HEK293 (cell line): ENCODE measurements around the gene TPD52L2.

Experiments
- MZF1 ChIP-seq: fragments of 450-650 bp; formaldehyde crosslinking; IDR thresholded peaks from 2 replicates; pipeline ENCODE4 v1.5.1; 2017; ENCODE audit warnings: missing biosample characterization, missing genetic modification characterization, borderline replicate concordance
- YY2 ChIP-seq: fragments of 450-650 bp; formaldehyde crosslinking; IDR thresholded peaks from 2 replicates; pipeline ENCODE4 v1.5.1; 2016; ENCODE audit warnings: missing biosample characterization, missing genetic modification characterization
- ZNF514 ChIP-seq: fragments of 450-650 bp; formaldehyde crosslinking; IDR thresholded peaks from 2 replicates; pipeline ENCODE4 v1.5.1; 2016; ENCODE audit warnings: missing biosample characterization, missing genetic modification characterization
- TF ChIP-seq, protein P1 (sequence below): fragments of 450-650 bp; formaldehyde crosslinking; IDR thresholded peaks from 2 replicates; pipeline ENCODE4 v1.5.1; 2016; ENCODE audit warnings: missing biosample characterization, missing genetic modification characterization

DNA sequence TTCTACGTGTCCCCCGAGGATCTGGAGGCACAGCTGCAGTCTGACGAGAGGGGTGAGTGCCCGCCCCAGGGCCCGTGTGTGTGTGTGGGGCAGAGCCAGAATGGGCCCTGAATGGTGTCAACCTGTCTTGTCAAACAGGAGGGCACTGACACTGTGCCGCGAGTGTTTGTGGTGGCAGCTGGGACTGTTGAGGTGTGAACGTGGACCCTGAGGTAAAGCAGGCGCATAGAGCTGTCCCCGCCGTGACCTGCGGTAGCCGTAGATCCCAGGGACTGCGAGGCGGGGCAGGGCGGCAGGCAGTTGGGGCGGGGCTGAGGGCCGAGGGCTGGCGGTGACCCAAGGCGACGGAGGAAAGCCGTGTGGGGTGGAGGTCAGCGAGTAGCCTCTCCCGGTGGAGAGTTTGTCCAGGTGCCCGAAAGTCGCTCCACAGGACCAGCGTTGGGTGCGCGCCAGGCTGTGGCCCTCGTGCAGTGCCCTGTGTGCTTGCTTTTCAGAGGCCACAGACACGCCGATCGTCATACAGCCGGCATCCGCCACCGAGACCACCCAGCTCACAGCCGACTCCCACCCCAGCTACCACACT is 66.0 kb downstream of the TPD52L2 start:
- TF ChIP-seq, protein P1, sequence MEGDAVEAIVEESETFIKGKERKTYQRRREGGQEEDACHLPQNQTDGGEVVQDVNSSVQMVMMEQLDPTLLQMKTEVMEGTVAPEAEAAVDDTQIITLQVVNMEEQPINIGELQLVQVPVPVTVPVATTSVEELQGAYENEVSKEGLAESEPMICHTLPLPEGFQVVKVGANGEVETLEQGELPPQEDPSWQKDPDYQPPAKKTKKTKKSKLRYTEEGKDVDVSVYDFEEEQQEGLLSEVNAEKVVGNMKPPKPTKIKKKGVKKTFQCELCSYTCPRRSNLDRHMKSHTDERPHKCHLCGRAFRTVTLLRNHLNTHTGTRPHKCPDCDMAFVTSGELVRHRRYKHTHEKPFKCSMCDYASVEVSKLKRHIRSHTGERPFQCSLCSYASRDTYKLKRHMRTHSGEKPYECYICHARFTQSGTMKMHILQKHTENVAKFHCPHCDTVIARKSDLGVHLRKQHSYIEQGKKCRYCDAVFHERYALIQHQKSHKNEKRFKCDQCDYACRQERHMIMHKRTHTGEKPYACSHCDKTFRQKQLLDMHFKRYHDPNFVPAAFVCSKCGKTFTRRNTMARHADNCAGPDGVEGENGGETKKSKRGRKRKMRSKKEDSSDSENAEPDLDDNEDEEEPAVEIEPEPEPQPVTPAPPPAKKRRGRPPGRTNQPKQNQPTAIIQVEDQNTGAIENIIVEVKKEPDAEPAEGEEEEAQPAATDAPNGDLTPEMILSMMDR (tag by site-specific recombination), result no peak
- TF ChIP-seq ZNF514 (tag by site-specific recombination) (no peak), YY2 (no peak), MZF1 (tag by site-specific recombination) (no peak)
